ENCODE measurements around the gene C11orf97.

GRCh38 chr11:94558468-94558867 is 46.2 kb downstream of the C11orf97 start:
- TF ChIP-seq, protein P1, sequence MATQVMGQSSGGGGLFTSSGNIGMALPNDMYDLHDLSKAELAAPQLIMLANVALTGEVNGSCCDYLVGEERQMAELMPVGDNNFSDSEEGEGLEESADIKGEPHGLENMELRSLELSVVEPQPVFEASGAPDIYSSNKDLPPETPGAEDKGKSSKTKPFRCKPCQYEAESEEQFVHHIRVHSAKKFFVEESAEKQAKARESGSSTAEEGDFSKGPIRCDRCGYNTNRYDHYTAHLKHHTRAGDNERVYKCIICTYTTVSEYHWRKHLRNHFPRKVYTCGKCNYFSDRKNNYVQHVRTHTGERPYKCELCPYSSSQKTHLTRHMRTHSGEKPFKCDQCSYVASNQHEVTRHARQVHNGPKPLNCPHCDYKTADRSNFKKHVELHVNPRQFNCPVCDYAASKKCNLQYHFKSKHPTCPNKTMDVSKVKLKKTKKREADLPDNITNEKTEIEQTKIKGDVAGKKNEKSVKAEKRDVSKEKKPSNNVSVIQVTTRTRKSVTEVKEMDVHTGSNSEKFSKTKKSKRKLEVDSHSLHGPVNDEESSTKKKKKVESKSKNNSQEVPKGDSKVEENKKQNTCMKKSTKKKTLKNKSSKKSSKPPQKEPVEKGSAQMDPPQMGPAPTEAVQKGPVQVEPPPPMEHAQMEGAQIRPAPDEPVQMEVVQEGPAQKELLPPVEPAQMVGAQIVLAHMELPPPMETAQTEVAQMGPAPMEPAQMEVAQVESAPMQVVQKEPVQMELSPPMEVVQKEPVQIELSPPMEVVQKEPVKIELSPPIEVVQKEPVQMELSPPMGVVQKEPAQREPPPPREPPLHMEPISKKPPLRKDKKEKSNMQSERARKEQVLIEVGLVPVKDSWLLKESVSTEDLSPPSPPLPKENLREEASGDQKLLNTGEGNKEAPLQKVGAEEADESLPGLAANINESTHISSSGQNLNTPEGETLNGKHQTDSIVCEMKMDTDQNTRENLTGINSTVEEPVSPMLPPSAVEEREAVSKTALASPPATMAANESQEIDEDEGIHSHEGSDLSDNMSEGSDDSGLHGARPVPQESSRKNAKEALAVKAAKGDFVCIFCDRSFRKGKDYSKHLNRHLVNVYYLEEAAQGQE (IDR thresholded peaks at IDR 0.05; ENCODE audit: insufficient read depth in 1 of 2, low read depth in 2 of 2, low read length in 2 of 2), result no peak
- no peak for TF ChIP-seq POLR2AphosphoS5 (IDR thresholded peaks at IDR 0.05; ENCODE audit: low read depth, low read length)

Measured in PFSK-1 (cell line).